GM12878 (cell line): ENCODE measurements around the gene FASN.

Experiments
- CBX3 ChIP-seq: fragments of 200-600 bp; sonication (generic); IDR thresholded peaks from 2 replicates; pipeline ENCODE4 v1.6.1; 2016; ENCODE audit warnings: low read depth, borderline replicate concordance
- DPF2 ChIP-seq: fragments of 450-650 bp; IDR thresholded peaks from 2 replicates; pipeline ENCODE4 v1.6.1; 2017; ENCODE audit warnings: mild to moderate bottlenecking
- ZNF384 ChIP-seq: IDR thresholded peaks from 2 replicates; pipeline ENCODE4 v1.6.1; 2012; ENCODE audit warnings: low read depth, mild to moderate bottlenecking, low read length, improper control_type of control experiment, borderline replicate concordance
- TF ChIP-seq, protein P1 (sequence below): fragments of 450-650 bp; IDR thresholded peaks from 2 replicates; pipeline ENCODE4 v1.6.1; 2017; ENCODE audit warnings: mild to moderate bottlenecking, low read depth, inconsistent platforms; ENCODE audit not compliant: poor library complexity, severe bottlenecking
- TF ChIP-seq, protein P2 (sequence below), 3 experiments: IDR thresholded peaks in 2 of 3; conservative IDR thresholded peaks in 1 of 3; 2 replicates each; pipeline ENCODE4 v1.5.1; 2011; ENCODE audit warnings: low read depth in 3 of 3, low read length in 3 of 3, mild to moderate bottlenecking in 3 of 3, control low read depth in 2 of 3, moderate library complexity in 2 of 3, inconsistent platforms in 1 of 3, mixed read lengths in 1 of 3; ENCODE audit not compliant: control insufficient read depth in 2 of 3, insufficient read depth in 1 of 3; ENCODE audit errors: extremely low read depth in 1 of 3

DNA sequence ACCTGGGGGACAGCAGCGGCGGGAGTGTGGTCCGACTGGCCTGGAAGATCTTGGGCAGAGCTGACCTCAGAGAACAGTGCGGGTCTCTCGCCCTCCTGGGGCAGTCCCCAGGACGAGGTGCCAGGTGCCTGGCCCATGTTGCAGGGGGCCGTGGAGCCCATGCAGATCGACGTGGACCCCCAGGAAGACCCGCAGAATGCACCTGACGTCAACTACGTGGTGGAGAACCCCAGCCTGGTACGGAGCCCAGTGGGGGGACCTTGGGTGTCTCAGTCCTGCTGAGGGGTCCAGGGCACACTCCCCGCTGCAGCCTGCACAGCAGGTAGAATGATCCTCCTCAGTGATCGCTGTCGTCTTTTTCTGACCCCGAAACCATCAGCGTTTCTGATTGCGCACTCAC, 44.9 kb downstream of the FASN start:
- TF ChIP-seq, protein P1, sequence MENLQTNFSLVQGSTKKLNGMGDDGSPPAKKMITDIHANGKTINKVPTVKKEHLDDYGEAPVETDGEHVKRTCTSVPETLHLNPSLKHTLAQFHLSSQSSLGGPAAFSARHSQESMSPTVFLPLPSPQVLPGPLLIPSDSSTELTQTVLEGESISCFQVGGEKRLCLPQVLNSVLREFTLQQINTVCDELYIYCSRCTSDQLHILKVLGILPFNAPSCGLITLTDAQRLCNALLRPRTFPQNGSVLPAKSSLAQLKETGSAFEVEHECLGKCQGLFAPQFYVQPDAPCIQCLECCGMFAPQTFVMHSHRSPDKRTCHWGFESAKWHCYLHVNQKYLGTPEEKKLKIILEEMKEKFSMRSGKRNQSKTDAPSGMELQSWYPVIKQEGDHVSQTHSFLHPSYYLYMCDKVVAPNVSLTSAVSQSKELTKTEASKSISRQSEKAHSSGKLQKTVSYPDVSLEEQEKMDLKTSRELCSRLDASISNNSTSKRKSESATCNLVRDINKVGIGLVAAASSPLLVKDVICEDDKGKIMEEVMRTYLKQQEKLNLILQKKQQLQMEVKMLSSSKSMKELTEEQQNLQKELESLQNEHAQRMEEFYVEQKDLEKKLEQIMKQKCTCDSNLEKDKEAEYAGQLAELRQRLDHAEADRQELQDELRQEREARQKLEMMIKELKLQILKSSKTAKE: no peak
- TF ChIP-seq, protein P2, sequence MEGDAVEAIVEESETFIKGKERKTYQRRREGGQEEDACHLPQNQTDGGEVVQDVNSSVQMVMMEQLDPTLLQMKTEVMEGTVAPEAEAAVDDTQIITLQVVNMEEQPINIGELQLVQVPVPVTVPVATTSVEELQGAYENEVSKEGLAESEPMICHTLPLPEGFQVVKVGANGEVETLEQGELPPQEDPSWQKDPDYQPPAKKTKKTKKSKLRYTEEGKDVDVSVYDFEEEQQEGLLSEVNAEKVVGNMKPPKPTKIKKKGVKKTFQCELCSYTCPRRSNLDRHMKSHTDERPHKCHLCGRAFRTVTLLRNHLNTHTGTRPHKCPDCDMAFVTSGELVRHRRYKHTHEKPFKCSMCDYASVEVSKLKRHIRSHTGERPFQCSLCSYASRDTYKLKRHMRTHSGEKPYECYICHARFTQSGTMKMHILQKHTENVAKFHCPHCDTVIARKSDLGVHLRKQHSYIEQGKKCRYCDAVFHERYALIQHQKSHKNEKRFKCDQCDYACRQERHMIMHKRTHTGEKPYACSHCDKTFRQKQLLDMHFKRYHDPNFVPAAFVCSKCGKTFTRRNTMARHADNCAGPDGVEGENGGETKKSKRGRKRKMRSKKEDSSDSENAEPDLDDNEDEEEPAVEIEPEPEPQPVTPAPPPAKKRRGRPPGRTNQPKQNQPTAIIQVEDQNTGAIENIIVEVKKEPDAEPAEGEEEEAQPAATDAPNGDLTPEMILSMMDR (IDR thresholded peaks at IDR 0.05 in 2 of 3, conservative IDR thresholded peaks at IDR 0.05 in 1 of 3; ENCODE audit: control insufficient read depth in 2 of 3, extremely low read depth in 1 of 3, insufficient read depth in 1 of 3, low read depth in 3 of 3, low read length in 3 of 3): no peak
- TF ChIP-seq ZNF384 (no peak), CBX3 (no peak), DPF2 (no peak)
